Esophagus squamous epithelium (tissue), 4 donors: ENCODE data around the gene KLHL2.

Experiments used
- POLR2A ChIP-seq, 4 donors: fragments of 450-650 bp; IDR thresholded peaks; one replicate each; pipeline ENCODE4 v1.6.1; 2017; ENCODE audit warnings: antibody characterized with exemption in 4 of 4, mild to moderate bottlenecking in 4 of 4, moderate library complexity in 3 of 4
- TF ChIP-seq, protein P1 (sequence below), 6 experiments: fragments of 450-650 bp in 4 of 6; fragments of 200-600 bp in 2 of 6; sonication (generic) in 2 of 6; IDR thresholded peaks; one replicate each; pipeline ENCODE4 v1.5.1; 2016 to 2019; ENCODE audit warnings: antibody characterized with exemption in 6 of 6, mild to moderate bottlenecking in 4 of 6, moderate library complexity in 4 of 6

DNA sequence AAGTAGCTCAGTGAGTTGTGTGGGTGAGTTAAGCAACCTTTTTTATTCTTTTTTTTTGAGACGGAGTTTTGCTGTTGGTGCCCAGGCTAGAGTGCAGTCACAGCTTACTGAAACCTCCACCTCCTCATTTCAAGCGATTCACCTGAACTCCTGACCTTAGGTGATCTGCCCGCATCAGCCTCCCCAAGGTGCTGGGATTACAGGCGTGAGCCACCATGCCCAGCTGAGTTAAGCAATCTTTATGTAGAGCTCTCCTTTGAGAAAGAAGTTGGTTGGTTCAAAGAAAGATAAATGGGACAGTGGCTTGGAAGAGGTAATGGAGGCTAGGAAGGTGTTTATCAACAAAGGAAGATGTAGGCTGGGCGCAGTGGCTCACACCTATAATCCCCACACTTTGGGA, 123.3 kb downstream of the KLHL2 start:
- TF ChIP-seq, protein P1, sequence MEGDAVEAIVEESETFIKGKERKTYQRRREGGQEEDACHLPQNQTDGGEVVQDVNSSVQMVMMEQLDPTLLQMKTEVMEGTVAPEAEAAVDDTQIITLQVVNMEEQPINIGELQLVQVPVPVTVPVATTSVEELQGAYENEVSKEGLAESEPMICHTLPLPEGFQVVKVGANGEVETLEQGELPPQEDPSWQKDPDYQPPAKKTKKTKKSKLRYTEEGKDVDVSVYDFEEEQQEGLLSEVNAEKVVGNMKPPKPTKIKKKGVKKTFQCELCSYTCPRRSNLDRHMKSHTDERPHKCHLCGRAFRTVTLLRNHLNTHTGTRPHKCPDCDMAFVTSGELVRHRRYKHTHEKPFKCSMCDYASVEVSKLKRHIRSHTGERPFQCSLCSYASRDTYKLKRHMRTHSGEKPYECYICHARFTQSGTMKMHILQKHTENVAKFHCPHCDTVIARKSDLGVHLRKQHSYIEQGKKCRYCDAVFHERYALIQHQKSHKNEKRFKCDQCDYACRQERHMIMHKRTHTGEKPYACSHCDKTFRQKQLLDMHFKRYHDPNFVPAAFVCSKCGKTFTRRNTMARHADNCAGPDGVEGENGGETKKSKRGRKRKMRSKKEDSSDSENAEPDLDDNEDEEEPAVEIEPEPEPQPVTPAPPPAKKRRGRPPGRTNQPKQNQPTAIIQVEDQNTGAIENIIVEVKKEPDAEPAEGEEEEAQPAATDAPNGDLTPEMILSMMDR (IDR thresholded peaks at IDR 0.05), result no peak
- TF ChIP-seq POLR2A (IDR thresholded peaks at IDR 0.05), result no peak
